WTC11 (cell line): ENCODE measurements around the gene STK32A. TPM values are rescaled to one million over a fixed set of nuclear protein-coding genes. Genes with fewer than 3 reads are reported as not detected.

Experiments
- ATAC-seq: fragments of 200-7000 bp; cut with Tn5 transposase; 2 replicates; pipeline ENCODE4 v1.10.0; 2021; ENCODE audit warnings: mild to moderate bottlenecking, moderate library complexity
- CTCF ChIA-PET: fragments of 300-600 bp; sonication (Branson Sonifier 250); formaldehyde crosslinking; loops from one replicate; lab custom pipeline; 2021; ENCODE audit warnings: antibody characterized with exemption; lab: Charles Lee
- POLR2A ChIA-PET: fragments of 350-600 bp; sonication (Branson Sonifier 250); formaldehyde crosslinking; loops from one replicate; lab custom pipeline; 2021; ENCODE audit warnings: antibody characterized with exemption; lab: Charles Lee
- DNase-seq: peaks from one replicate; pipeline ENCODE4 v3.0.0; 2021; ENCODE audit warnings: low spot score
- H3K27ac Mint-ChIP-seq: 2 replicates; pipeline ENCODE4 v1.8.0; 2021; ENCODE audit warnings: mixed read lengths
- H3K27me3 Mint-ChIP-seq: 2 replicates; pipeline ENCODE4 v1.8.0; 2021; ENCODE audit warnings: low read depth, mild to moderate bottlenecking, moderate library complexity, mixed read lengths
- H3K36me3 Mint-ChIP-seq: 2 replicates; pipeline ENCODE4 v1.8.0; 2021; ENCODE audit warnings: mixed read lengths
- H3K4me1 Mint-ChIP-seq: 2 replicates; pipeline ENCODE4 v1.8.0; 2022; ENCODE audit warnings: mixed read lengths
- H3K4me3 Mint-ChIP-seq: 2 replicates; pipeline ENCODE4 v1.8.0; 2021; ENCODE audit warnings: mild to moderate bottlenecking, moderate library complexity, mixed read lengths
- H3K9me3 Mint-ChIP-seq: 2 replicates; pipeline ENCODE4 v1.8.0; 2021; ENCODE audit warnings: mixed read lengths
- AR ChIP-seq: fragments of 250-450 bp; sonication (Bioruptor Pico); IDR thresholded peaks from 2 replicates; pipeline ENCODE4 v1.9.0; 2021; ENCODE audit warnings: mild to moderate bottlenecking
- ATF1 ChIP-seq: sonication (generic); formaldehyde crosslinking; IDR thresholded peaks from 2 replicates; pipeline ENCODE4 v1.8.1; 2023; ENCODE audit warnings: mild to moderate bottlenecking, moderate library complexity, missing genetic modification reagents
- ATF6 ChIP-seq: sonication (generic); formaldehyde crosslinking; IDR thresholded peaks from 2 replicates; pipeline ENCODE4 v1.8.1; 2023; ENCODE audit warnings: mild to moderate bottlenecking, missing genetic modification reagents
- CDX4 ChIP-seq: fragments of 250-450 bp; sonication (Bioruptor Pico); IDR thresholded peaks from 2 replicates; pipeline ENCODE4 v1.9.0; 2021; ENCODE audit warnings: moderate library complexity, mild to moderate bottlenecking, inconsistent platforms, borderline replicate concordance
- CREB1 ChIP-seq: sonication (generic); formaldehyde crosslinking; IDR thresholded peaks from 2 replicates; pipeline ENCODE4 v1.8.0; 2023; ENCODE audit warnings: mild to moderate bottlenecking, missing genetic modification reagents
- CTCF ChIP-seq: fragments of 200-600 bp; IDR thresholded peaks from 2 replicates; pipeline ENCODE4 v1.8.0; 2022; ENCODE audit warnings: antibody characterized with exemption
- GRHL2 ChIP-seq: fragments of 250-450 bp; sonication (Bioruptor Pico); IDR thresholded peaks from 2 replicates; pipeline ENCODE4 v1.8.0; 2022; ENCODE audit warnings: mild to moderate bottlenecking, moderate library complexity; ENCODE audit not compliant: insufficient replicate concordance, severe bottlenecking
- IRF2 ChIP-seq: sonication (generic); formaldehyde crosslinking; IDR thresholded peaks from 2 replicates; pipeline ENCODE4 v1.8.0; 2022; ENCODE audit warnings: low read depth, missing genetic modification reagents, borderline replicate concordance
- KAT7 ChIP-seq: sonication (generic); formaldehyde crosslinking; IDR thresholded peaks from 2 replicates; pipeline ENCODE4 v1.8.1; 2023; ENCODE audit warnings: missing genetic modification reagents, mild to moderate bottlenecking, borderline replicate concordance
- MXD4 ChIP-seq: fragments of 250-450 bp; sonication (Bioruptor Pico); IDR thresholded peaks from 2 replicates; pipeline ENCODE4 v1.8.0; 2021; ENCODE audit warnings: mild to moderate bottlenecking, moderate library complexity, borderline replicate concordance
- NR1H2 ChIP-seq: sonication (generic); formaldehyde crosslinking; IDR thresholded peaks from 2 replicates; pipeline ENCODE4 v1.9.0; 2021; ENCODE audit warnings: mild to moderate bottlenecking, moderate library complexity, missing genetic modification reagents
- PRRX2 ChIP-seq: fragments of 250-450 bp; sonication (Bioruptor Pico); IDR thresholded peaks from 2 replicates; pipeline ENCODE4 v1.8.0; 2021; ENCODE audit warnings: mild to moderate bottlenecking
- SP1 ChIP-seq: sonication (generic); formaldehyde crosslinking; conservative IDR thresholded peaks from 2 replicates; pipeline ENCODE4 v1.8.1; 2022; ENCODE audit warnings: missing genetic modification reagents
- ZNF263 ChIP-seq: sonication (generic); formaldehyde crosslinking; IDR thresholded peaks from 2 replicates; pipeline ENCODE4 v1.8.1; 2022; ENCODE audit warnings: low read depth, mild to moderate bottlenecking, moderate library complexity, missing genetic modification reagents
- ZNF281 ChIP-seq: sonication (generic); formaldehyde crosslinking; IDR thresholded peaks from 2 replicates; pipeline ENCODE4 v1.8.0; 2023; ENCODE audit warnings: mild to moderate bottlenecking, missing genetic modification reagents
- ZNF512 ChIP-seq: sonication (generic); formaldehyde crosslinking; IDR thresholded peaks from 2 replicates; pipeline ENCODE4 v1.8.1; 2022; ENCODE audit warnings: missing genetic modification reagents, borderline replicate concordance
- ZNF532 ChIP-seq: fragments of 250-450 bp; sonication (Bioruptor Pico); IDR thresholded peaks from 2 replicates; pipeline ENCODE4 v1.9.0; 2021; ENCODE audit warnings: mild to moderate bottlenecking, borderline replicate concordance
- total RNA-seq: library from RNA; stranded (reverse); gene quantifications from 3 replicates; pipeline ENCODE4 v1.2.3, GENCODE V29; 2021

The STK32A gene
- total RNA-seq, 1 experiment from 2014 or later: 1.7 TPM

GRCh38 chr5:147226512-147226911 is 8.3 kb upstream of the STK32A start (continued):
- TF ChIP-seq ZNF281 (CRISPR knock-in tag) (no peak), CDX4 (no peak), NR1H2 (no peak), ZNF512 (CRISPR knock-in tag) (no peak), CREB1 (CRISPR knock-in tag) (no peak), ZNF263 (CRISPR knock-in tag) (no peak), GRHL2 (no peak)
- TF ChIP-seq, all 79 proteins: peak for 0

GRCh38 chr5:147234239-147234824 is 494 bp upstream of the STK32A start:
- H3K4me1 Mint-ChIP-seq: peaks cover 4% of the 10 kb centered on the region; the same call in 1 of the 2 replicates
- no peaks in the 10 kb centered on the region for H3K9me3 Mint-ChIP-seq
- ChIA-PET POLR2A (interaction anchor here (0.5 kb wide), 1 partner anchor 1274 kb away, joined by 3 read pairs; no protein-coding TSS in a partner anchor), CTCF (interaction anchor here (0.9 to 2.5 kb wide), 10 partner anchors 10 to 701 kb away, joined by 3 to 24 read pairs (median 5); no protein-coding TSS in a partner anchor)
- H3K27me3 Mint-ChIP-seq: peaks cover 51% of the 10 kb centered on the region
- ATAC-seq (peak; percentile 8), DNase-seq (peak; percentile 13)
- no peaks in the 10 kb centered on the region for H3K36me3 Mint-ChIP-seq
- H3K4me3 Mint-ChIP-seq: peak overlapping the region; percentile 83
- no peak overlapping the region for H3K27ac Mint-ChIP-seq
- no peak for TF ChIP-seq ATF1 (CRISPR knock-in tag)
- TF ChIP-seq GRHL2: no peak
- no peak for TF ChIP-seq AR (CRISPR knock-in tag)
- TF ChIP-seq ZNF532: no peak
- no peak for TF ChIP-seq MXD4 (CRISPR knock-in tag)
- no peak for TF ChIP-seq CTCF
- TF ChIP-seq ATF6 (CRISPR knock-in tag): no peak
- TF ChIP-seq PRRX2 (CRISPR knock-in tag): no peak
- TF ChIP-seq IRF2 (CRISPR knock-in tag): no peak
- no peak for TF ChIP-seq CREB1 (CRISPR knock-in tag)
- no peak for TF ChIP-seq SP1 (CRISPR knock-in tag)
- TF ChIP-seq KAT7 (CRISPR knock-in tag): no peak
